NCI-H1092 treated with DMSO at 0.1 percent for 48 hours (cell line): ENCODE results near the gene DPM2.

Experiments used
- DNase-seq: peaks from one replicate; lab custom pipeline; 2025; lab: John Stamatoyannopoulos, UW

The DPM2 gene

DNA sequence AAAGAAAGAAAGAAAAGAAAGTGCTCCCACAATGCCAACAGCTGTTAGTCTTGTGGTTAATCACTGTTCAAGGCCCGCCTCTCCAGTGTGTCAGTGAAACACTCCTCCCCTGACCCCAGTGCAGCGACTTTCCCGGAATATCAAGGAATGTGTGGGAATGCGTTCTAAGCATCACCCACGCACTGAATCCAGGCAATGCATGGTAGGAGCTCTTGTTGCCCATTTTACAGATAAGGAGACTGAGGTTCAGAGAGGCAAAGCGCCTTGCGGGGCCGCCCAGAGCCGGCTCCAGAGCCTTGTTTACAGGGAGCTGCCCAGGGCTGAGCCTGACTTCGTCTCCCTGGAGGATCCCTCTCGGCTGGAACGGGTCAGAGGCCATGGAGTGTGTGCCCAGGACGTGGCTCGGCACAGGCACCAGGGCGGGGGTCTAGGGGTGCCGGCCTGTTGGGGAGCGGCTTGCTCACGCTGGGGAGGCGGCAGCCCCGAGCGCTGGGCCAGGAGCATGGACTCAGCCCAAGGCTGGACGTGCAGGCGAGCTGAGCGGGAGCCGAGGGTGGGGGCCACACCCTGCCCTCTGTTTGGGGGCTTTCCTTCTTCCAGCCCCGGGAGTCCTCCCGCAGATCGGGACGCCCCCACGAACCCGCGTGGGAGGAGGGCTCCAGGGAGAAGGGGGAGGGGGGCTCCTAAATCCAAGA is 39.1 kb downstream of the DPM2 start:
- DNase-seq = no peak

DNA sequence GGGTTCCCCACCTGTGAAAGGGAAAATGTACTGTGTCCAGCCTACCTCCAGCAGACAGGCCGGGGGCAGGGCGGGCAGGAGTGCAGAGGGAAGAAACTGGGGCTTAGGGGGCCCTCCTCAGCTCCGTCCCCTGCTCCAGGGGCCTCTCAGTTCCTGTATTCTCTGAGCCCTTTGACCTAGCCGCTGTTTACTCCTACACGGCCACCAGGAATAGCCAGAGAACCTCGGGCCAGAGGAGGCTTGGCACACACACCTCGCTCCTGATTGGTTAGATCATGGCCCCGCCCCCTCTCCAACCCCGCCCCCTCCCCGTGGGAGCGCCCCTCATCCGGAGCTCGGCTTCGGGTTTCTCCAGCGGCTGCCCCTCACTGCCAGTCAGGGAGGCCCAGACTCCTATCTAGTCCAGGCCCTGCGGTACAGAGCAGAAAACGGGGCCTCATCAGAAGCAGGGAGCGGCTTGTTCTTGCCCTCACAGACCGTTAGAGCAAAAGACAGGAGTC is 40.4 kb downstream of the DPM2 start:
- no peak for DNase-seq

DNA sequence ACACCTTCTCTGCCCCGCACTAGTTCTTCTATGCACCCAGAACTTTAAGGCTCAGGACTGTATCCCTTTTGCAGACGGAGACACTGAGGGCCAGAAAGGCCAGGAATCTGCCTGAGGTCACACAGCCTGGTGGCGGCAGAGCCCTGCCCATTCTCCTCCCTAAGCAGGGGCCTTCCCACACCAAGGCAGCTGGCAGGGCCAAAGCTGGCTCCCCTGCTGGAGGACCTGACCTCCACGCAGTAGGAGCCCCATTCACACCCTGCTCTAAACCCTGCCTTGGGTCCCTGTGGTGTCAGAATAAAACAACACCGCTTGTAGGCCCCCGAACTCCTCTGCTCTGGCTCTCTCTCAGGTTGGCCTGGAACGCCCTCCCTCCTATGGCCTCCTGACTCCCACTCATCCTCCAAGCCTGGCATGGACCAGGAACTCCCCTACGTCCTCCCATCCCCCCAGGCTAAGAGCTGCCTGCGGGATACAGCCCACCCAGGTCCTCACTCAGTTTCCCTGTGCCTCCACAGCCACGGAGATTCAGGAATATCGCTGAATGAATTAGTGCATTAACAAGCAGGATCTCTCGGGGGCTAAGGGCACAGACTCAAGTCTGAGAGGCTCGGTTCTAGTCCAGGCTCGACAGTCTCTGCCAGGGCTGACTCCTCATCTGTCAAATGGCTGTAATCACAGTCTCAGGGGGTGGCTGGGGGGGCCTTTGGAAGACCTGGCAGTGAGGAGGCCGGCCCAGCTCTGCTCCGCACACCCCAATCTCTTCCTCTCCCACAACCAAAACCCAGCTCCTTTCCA is 41.1 kb downstream of the DPM2 start:
- DNase-seq = no peak

DNA sequence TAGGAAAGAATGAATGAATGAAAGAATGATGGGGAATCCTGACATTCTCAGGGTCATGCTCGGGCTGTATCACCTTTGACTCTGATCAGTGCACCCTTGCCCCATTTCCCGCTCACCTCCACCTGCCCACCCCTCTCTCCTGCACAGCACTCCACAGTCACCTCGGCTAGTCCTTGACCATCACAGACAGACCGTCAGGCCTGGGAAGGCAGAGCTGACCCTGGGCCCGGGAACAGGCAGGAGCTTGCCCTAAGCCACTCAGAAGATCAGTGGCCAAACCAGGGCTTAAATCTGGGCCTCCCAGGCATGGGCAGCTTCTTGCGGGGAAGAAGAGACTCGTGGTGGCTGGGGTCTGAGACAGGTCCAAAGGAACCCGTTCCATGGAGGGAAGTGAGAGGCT is 41.8 kb downstream of the DPM2 start:
- DNase-seq = no peak

DNA sequence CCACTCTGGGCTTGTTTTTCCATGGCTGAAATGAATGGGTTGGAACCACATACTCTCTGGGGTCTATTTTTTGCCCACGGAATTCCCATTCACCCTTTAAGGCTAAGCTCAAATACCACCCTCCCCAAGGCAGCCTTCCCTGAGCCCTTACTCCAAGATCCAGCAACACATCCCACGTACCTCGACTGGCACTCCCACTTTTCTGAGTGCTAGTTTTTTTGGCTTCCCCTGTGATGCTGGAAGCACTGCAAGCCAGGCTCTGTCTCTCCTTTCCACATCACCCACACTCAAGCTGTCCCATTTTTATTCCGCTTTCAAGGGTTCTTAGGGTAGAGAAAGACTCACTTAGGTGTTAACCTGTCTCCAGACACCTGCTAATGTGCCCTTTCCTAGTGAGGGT is 44.3 kb downstream of the DPM2 start:
- DNase-seq = no peak

DNA sequence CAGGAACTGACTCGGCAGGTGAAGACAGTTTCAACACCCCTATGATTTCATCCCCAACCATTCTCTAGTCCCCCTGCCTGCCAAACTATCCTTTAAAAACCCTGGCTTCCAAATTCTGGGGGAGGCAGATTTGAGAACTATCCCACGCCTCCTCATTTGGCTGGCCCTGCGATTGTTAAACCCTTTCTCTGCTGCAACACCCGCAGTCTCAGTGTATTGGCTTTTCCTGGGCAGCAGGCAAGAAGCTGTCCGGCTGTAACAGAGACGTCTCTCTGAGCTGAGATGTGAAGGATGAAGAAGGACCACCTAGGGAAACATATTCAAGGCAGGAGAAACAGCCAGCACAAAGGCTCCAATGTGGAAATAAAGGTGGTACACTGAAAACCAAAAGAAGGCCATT is 44.8 kb downstream of the DPM2 start:
- DNase-seq = no peak

DNA sequence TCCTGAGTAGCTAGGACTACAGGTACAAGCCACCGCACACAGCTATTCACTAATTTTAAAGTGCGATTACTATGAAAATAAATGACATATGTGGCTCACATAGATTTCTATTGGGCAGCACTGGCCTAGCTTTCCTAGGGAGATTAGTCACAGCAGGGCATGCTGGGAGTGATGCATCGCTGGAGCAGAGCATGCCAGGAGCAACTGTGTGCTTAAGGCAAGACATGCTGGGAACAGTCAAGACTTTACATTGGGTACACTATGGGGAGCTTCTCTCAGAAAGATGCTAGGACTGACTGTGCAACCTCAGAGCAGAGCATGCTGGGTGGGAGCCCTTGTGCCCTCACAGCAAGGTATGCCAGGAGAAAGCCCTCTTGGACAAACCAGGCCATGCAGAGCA is 47.6 kb downstream of the DPM2 start:
- no peak for DNase-seq

DNA sequence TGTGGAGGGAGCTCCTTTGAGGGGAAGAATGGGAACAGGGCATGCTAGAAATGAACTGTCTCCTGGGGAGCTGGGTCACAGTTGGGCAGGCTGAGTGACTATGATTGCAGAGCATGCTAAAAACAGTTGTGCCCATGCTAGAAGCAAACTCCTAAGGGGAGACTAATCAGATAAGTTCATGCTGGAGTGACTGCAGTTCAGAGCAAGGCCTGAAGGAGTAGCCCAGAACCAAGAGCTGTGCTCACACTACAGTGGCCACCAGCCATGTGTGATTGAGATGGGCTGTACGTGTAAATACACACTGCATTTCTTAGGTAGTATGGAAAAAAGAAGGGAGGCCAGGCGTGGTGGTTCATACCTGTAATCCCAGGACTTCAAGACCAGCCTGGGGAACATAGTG is 49.9 kb downstream of the DPM2 start:
- no peak for DNase-seq

DNA sequence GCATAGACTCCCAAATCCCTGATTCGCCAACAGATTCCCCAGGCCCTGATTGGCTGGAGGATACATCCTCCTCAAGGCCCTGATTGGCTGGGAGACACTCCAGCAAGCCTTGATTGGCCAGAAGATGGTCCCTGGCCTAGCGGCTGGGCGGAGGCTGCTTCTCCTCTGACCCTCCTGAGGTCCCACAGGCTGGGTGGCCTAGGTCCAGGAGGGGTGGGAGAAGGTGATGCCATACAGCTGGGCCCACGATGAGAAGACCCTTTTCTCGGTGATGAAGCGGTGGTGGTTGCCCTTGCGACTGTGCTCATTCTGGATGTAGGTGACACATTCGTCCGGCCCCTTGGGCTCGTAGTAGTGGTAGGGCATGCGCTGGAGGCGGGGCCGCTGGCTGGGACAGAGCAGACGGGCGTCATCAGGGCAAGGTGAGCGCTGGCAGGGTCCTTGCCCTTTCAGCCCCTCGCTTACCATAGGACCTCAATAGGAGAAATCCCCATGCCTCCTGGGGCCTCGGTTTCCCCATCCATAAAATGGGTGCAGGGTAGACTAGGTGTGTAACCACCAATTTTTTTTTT is 51.2 kb downstream of the DPM2 start:
- no peak for DNase-seq

DNA sequence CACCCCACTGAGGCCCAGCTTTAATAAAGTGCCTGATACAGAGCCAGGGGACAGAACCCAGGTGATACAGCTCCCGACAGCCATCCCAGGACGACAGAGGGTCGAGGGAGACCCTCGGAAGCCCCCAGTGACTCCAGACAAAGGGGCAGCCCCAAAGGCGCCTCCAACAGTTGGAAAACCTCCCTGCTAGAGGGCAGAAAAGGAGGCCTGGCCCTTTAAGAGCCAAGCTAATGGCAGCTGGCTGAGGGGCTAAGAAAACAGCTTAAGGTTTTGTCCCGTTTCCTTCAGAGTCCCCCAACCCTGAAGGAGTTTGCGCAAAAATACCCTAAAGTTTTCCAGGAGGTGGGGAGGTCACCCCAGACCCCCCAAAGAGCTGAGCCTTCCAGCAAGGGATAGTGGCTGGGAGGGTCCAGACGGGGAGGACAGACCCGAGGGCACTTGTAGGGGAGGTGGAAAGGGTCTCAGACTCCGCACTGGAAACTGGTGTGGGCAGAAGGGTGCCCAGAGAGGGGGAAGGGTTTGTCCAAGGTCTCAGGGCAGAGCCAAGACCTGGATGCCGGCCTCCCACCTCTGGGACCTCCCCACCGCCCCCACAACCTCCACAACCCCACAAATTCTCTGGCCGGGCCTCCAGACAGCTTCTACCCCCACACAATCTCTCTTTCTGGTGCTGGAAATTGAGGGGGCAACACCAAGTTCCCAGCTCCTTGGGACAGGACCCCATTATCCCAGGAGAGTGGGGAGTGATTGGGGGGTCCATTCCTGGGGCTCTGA is 52.0 kb downstream of the DPM2 start:
- no peak for DNase-seq
